Epidermal melanocyte (primary cell): ENCODE results near the gene TFE3.

Experiments used
- DNase-seq: peaks from one replicate; pipeline ENCODE4 v3.0.0; 2011; ENCODE audit warnings: low spot score; ENCODE audit not compliant: insufficient read length

TFE3 gene, protein sequence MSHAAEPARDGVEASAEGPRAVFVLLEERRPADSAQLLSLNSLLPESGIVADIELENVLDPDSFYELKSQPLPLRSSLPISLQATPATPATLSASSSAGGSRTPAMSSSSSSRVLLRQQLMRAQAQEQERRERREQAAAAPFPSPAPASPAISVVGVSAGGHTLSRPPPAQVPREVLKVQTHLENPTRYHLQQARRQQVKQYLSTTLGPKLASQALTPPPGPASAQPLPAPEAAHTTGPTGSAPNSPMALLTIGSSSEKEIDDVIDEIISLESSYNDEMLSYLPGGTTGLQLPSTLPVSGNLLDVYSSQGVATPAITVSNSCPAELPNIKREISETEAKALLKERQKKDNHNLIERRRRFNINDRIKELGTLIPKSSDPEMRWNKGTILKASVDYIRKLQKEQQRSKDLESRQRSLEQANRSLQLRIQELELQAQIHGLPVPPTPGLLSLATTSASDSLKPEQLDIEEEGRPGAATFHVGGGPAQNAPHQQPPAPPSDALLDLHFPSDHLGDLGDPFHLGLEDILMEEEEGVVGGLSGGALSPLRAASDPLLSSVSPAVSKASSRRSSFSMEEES

DNA sequence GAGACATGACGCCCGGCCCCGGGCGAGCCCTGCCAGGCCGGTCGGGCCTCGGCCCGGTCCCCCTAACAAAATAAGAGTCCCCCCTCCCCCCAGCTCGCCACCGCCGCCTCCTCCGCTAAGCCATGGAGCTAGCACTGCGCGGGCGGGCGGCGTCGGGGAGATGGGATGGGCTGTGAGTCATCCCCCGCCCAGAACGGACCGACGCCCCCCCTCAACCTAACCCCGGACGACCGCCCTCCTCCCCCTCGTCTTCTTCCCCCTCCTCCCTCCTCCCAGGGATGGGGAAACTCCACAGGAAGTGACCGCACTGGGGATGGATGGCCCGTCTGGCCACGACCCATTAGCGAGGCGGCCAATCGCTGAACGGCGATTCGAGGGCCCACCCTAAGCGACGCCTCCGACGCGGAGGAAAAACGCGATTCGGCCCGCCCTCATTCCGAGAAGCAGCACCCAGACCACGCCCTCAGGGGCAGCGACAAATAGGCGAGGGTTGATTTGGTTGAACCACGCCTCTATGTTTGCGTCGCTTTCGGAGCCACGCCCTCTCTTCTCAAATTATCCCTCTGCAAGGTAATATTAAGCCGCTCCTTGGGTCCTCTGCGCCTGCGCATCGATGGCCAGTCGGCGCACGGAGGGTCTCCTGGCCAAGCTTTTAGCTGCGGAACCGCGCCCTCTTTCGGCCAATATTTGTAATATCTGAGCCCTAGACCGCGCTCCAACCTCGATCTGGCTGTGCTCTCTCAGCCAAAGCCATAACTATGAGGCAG is at the start of gene TFE3:
Gene TFE3, minus strand, starts transcription at position 138 of the 767 bp plus-strand sequence. Its CDS starts 131 bp downstream, at position 7.
- DNase-seq, result peak; percentile 83

DNA sequence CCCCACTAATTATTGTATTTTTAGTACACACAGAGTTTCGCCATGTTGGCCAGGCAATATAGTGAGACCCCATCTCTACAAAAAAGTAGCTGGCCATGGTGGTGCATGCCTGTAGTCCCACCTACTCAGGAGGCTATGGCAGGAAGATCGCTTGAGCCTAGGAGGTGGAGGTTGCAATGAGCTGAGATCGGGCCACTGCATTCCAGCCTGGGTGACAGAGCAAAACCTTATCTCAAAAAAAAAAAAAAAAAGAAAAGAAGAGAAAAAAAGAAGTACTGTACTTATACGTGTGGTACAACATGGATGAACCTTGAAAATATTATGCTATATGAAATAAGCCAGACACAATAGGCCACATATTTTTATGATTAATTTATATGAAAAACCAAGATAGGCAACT is 46.4 kb upstream of the TFE3 start:
- DNase-seq, result no peak

DNA sequence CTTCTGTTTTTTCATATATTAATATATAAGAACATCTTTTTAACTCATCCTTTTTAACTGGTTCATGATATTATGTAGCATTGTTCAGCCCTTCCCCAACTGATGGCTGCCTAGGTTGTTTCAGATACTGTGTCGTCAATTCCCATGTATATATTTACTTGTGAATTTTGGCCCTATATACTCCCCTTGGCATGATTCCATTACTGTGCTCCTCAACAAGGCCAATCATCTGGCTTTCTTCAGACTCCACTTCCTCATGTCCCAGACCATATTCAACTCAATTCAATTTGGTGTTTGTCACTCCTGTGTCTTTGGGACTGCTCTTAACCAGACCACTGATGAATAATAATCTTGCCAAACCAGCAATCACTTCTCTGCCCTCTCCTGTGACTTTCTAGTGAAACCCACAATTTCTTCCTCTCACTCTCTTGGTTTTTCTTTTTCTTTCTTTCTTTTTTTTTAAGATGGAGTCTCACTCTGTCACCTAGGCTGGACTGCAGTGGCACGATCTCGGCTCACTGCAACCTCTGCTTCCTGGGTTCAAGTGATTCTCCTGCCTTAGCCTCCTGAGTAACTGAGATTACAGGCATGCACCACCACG is 39.2 kb upstream of the TFE3 start:
- DNase-seq, result no peak

DNA sequence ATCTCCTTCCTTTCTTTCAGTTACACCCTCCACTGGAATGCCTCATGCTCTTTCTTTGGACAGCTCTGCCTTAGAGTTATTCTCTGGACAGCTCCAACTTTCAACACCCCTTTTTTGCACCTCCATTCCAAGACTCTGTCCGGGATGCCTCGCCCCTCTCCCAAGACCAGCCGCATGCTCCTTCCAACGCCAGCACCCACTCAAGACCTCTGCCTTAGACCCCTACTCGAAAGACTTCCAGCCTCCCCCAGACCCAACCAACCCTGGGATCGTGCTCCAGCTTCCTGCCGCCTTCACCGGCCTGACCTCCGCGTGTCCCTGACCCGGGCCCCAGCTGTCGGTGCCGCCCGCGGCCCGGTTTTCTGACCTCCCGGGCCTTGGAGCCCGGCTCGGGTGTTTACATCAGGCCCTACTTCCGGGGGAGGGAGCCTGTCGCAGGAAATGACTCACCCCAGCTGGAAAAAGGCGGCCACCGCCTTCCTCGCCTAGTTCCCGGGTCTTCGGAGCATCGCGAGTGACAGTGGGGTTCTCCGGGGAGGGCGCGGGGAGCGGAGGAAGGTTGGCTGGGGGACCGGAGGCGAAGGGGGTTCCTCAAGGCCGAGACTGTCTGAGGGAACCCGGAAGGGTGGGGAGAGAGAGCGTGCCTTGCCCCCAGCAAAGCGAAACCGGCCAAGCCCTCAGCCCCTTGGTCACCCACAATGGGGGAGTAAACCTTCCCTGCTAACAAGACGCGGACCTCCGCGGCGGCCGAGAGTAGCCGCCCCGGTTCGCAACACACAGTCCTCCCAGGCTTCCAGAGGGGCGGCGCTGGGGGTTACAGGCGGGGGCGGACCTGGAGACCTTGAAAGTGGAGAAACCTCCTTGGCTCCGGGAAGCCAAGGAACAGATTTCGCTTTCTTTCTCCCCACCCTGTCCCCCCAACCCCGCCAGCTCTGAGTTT is 36.6 kb upstream of the TFE3 start, which contains the start of gene WDR45:
Gene WDR45, minus strand, starts transcription at position 399 of the 940 bp plus-strand sequence. CDS start 1,792 bp downstream, outside the sequence.
- DNase-seq, result peak; percentile 71

DNA sequence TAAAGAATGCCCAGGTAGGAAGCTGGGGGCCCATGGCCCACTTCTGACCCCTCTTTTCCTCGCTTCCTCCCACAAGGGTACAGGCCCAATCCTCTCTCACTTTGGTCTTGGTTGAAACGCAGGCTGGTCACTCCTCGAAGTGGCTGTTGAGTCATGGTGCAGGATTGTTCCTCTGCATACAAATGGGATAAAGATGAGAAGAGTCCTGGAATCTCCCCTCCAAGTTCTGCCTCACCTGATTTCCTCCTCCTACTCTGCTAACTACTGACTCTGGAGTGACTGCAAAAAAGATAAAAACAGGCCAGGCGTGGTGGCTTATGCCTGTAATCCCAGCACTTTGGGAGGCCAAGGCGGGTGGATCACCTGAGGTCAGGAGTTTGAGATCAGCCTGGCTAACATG is 34.8 kb upstream of the TFE3 start:
- no peak for DNase-seq

DNA sequence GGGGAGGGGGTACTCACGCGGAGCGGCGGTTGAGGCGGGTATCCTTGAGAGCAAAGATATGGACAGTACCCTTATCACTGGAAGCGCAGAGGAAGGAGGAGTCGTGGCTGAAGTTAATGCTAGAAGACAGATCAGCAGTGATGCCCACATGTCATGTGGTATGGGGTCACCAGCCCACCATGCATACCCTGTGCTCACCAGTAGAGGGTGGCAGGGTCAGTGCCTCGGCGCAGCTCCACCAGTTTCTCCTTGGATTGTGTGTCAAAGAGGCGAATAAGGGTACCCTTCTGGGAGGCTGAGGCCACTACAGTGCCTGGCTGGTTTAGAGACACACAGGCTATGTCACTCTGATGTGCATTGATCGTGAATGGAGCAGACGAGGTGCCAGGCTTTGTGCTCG is 32.2 kb upstream of the TFE3 start:
- DNase-seq, result no peak

DNA sequence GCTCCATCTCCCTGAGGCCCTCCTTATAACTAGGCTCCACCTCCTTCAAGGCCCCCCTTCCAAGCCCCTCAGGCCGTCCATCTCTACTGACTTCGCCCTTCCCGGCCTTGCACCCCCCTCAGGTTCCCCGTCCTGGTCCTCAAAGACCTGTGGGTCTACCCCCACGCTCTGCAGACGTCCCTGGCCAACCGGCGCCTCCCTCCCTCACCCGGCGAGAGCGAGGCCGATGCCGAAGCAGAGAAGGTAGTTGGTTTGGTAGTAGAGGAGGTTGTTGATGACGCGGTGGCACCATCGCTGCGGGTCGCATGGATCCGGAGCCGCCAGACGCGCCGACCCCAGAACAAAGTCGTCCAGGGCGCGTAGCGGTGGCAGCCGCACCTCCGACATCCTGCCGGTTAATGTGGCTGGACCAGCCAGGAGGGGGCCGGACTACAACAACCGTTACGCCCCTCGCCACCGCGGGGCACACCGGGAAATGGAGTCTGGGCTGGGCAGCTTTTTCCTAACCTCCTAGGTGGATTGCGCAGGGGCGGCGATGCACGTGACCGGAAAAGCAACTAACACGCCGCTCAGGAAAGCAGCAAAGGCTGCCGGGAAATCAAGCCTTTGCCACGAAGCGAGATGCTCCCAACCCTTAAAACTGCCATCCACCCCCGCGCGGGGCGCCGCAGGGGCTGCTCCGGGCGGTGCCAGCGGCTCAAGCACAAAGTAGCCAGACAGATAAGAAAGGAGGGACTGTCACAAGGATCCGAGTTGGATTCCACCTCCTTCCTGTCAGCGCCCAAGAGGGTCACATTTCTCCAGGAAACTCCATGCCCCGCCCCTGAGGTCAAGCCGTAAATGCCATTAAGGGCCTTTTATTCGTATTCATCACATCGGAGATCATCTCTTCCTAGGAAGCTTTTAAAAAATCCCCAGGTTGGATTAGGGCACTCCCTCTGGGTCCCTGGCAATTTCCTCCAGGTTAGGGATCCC is 30.7 kb upstream of the TFE3 start, which contains the start of gene PRAF2:
Gene PRAF2, minus strand, starts transcription at position 402 of the 975 bp plus-strand sequence. Its CDS starts 15 bp downstream, at position 387.
- peak; percentile 96 for DNase-seq

DNA sequence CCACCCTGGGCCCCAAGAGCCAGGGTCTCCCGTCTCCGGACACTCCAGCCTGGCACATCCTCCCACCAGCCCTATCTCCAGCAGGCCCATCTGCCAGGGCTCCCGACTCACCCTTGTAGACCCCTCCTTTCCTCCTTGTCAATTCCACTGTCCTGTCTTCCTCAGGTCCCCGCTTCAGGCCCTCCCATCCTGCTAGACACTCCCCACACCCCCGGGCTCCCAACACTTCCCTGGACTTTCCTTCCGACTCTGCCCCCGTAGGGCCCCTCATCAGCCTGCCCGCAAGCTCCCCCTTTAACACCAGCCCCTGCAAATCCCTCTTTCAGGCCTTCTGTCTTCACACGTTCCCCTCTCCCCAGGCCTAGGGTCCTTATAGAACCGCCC is 29.5 kb upstream of the TFE3 start:
- no peak for DNase-seq

DNA sequence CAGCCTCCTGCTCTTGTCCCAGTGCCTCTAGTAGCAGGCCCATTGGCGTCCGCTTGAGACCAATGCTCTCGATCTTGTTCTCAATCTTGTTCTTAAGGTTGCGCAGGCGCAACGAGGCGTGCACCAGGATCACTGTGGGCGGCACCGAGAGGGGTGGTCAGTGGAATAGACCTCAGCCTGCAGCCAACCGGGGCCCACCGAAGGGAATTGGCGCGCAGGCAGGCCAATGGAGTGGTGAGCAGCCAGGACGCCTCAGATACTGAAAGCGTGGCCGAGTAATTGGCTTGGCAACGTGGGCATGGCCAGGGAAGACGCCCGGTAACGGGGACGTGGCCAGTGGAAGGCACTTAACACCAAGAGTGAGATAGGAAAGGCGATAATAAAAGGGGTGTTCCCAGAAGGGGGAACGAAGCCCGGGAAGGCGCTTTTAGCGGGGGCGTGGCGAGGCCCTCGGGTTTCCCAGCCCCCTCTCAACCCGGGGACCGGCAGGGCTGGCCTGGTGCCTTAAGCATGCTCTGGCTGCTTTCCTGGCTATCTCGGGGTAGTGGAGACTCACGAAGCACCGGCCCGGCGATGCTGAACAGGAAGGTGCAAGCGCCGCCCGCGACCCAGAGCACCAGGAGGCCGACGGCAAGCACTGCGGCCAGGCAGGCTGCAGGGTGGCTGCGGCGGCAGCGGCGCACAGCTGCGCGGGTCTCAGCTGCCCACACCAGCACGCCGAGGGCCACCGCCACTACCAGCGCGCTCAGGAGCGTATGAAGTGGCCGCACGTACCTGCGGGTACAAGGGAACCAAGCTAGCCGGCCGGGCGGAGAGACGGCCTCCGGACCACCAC is 28.9 kb upstream of the TFE3 start:
- DNase-seq, result peak; percentile 73

DNA sequence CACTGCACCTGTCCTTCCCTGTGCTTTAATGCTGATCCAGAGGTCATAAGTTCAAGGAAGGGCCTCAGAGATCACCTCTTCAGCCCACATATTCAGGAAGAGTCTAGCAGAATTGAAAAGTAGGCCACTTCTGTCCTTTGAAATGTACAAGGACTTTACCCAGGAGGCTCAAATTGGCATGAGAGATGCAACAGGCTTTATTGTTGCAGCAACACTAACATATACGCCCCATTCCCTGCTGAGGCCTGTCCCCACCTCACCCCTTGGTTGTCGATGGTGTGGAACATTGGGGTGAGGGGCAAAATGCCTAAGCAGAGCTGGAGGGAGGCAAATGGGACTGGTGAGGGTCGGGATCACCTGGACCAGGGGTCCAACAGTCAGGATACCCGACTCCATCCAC is 27.8 kb upstream of the TFE3 start:
- no peak for DNase-seq

DNA sequence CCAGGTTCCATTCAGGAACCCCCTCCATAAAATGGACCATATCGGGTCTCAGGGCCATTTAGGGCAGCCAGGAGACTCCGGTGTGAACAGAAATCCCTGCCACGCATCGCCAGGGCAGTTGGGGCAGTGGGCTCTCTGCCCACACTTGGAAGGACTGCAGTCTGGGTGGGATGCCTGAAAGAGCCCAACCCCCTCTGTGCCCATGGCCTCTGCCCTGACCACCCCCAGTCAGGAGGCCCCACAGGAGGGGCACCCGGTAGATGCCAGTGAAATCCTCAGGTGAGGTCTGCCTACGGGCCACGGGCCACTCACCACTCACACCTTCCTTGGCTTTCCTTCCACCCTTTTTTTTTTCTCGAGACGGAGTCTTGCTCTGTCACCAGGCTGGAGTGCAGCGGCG is 25.9 kb upstream of the TFE3 start:
- no peak for DNase-seq

DNA sequence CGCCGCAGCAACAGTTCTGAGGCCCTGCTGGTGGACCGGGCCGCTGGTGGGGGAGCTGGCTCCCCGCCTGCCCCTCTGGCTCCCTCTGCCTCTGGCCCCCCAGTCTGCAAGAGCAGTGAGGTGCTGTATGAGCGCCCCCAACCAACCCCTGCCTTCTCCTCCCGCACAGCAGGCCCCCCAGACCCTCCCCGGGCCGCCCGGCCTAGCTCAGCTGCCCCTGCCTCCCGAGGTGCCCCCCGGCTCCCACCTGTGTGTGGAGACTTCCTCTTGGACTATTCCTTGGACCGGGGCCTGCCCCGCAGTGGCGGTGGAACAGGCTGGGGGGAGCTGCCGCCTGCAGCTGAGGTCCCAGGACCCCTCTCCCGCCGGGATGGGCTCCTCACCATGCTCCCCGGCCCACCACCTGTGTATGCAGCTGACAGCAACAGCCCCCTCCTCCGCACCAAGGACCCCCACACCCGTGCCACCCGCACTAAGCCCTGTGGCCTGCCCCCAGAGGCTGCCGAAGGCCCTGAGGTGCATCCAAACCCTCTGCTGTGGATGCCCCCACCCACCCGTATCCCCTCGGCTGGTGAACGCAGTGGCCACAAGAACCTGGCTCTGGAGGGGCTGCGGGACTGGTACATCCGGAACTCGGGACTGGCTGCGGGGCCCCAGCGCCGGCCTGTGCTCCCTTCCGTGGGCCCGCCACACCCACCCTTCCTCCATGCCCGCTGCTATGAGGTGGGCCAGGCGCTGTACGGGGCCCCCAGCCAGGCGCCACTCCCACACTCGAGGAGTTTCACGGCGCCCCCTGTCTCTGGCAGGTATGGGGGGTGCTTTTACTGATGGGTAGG is 24.3 kb upstream of the TFE3 start:
- no peak for DNase-seq

DNA sequence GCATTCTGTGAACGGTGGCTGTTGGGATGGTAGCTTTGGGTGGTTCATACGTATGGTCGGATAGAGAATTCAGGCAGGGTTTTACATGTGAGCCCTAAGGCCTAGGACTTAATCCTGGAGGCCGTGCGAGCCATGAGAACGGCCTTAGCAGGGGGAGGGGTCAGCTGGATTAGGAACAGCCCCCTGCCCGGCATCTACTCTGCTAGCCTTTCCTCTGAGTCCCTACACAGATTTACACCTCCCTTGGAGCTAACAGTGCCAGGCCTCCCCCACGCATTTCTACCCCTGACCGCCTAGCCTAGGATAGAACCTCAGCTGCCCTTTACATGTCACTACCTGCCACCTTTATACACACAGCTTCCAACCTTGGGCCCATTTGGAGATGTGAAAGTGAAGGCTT is 23.5 kb upstream of the TFE3 start:
- no peak for DNase-seq

DNA sequence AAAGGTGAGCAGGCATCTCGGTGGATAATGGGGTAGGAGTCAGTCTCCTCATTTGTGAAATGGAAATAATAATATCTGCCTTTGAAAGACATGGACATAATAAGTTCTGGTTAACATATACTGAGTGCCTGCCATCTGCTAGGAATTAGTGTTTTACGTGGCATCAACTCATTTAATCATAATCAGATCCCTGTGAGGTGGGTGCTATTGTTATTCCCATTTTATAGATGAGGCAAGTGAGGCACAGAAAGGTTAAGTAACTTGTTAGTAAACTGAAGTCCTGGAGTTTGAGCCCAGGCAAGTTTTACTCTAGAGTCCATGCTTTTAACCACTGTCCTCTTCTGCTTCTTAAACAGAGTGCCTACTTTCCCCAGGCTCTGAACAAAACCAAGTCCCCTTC is 23.1 kb upstream of the TFE3 start:
- no peak for DNase-seq

DNA sequence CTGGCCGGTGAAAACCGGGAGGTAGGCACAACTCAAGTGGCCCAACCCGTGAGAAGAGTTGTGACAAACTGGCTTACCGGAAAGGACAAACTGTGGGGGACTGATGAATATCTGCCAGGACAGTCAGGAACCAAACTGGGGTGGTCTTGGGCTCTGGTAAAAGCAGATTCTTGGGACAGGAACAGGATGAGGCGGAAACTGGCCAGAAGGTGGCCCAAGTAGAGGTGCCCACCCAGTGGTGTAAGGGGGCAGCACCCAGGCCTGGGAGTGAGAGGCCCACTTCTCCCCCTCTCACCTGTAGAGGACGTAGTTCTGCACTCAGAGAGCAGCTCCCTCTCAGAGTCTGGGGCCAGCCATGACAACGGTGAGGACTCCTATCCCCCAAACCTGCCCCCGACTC is 21.6 kb upstream of the TFE3 start:
- peak; percentile 4 for DNase-seq

DNA sequence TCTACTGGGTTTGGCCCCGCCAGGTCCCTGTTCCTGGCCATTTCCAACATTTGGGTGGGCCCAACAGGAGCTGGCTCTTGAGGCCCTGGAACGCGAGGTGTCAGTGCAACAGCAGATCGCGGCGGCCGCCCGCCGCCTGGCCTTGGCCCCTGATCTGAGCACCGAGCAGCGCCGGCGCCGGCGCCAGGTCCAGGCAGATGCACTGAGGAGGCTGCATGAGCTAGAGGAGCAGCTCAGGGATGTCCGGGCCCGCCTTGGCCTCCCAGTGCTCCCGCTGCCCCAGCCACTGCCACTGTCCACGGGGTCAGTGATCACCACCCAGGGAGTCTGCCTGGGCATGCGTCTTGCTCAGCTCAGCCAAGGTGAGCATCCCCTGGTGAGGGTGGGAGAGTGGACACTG is 21.1 kb upstream of the TFE3 start:
- DNase-seq, result no peak

DNA sequence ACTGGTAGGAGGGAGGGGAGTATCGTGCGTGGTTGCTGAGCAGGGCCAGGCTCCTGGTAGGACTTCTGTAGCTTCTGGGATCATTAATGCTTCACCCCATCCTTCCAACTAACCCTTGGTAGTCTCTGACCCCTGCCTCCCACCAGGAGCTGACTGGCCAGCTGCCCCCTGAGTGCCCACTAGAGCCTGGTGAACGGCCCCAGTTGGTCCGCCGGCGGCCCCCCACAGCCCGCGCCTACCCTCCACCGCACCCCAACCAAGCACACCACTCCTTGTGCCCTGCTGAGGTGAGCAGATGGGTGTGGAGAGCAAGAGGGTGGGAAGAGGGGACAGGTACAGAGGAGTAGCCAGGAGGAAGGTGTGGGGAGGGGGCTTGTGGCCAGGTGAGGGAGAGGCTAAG is 20.6 kb upstream of the TFE3 start:
- DNase-seq, result no peak

DNA sequence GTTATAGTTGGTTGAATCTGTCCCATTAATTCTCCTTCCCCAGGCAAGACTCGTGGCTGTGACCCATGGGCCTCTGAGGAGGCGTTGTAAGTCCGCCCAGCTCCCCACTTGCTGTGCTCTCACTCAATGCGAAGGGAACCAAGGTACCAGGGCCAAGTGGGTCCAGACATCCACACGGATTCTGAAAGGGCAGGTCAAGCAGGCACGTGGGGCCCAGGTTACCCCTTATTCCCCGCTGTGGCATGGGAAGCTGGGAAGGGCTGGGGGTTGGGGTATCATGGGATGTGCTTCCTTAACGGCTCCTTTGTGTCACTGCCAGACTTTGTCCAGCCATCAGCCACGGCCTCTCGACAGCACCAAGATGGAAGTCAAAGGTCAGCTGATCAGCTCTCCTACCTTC is 18.8 kb upstream of the TFE3 start:
- DNase-seq, result no peak
